Measurements from ENCODE around the gene GNPTG. TPM values are rescaled to one million over a fixed set of nuclear protein-coding genes. Genes with fewer than 3 reads are reported as not detected.

GNPTG gene
- total RNA-seq, 1 experiment from 2014 or later = 29.4 TPM

DNA sequence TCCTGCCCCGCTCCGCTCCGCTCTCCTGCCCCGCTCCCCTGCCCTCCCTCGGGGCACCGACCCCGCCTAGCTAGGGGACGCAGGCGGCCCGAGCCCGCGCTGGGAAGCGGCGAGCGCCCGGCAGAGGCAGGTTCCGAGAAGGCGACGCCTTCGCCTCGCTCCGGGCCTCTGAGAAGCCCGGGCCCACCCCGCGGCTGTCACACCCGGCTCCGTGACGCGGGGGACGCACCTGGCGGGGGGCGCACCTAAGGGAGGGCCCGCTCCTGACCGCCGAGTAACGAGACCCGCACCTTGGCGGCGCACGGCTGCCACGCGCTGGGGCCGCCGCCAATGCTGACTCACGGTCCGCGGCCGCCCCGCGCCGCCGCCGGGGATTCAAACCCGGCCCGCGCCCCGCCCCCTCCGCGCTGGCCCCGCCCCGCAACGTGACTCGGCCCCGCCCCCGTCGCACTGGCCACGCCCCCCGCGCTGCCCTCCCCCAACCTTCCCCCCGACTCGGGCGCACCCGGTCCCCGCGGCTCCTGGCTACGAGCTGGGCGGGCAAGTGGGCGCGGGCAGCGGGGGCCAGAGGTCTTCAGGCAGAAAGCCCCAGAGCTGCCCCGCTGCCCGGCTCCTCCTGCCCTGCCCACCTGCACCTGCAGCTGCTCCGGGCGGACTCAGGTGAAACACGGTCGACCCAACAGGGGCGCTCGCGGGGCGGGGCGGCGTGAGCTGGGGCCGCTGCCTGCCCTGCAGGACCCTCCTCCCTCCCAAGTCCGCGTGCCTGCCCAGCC lies 27.8 kb downstream of the GNPTG start:
- no peak overlapping the region for H4K8ac ChIP-seq (replicated peaks; ENCODE audit: insufficient read length, low read depth, low read length)
- no peak overlapping the region for H3K56ac ChIP-seq (ENCODE audit: insufficient read length, low read depth, low read length)
- TF ChIP-seq, protein P1, sequence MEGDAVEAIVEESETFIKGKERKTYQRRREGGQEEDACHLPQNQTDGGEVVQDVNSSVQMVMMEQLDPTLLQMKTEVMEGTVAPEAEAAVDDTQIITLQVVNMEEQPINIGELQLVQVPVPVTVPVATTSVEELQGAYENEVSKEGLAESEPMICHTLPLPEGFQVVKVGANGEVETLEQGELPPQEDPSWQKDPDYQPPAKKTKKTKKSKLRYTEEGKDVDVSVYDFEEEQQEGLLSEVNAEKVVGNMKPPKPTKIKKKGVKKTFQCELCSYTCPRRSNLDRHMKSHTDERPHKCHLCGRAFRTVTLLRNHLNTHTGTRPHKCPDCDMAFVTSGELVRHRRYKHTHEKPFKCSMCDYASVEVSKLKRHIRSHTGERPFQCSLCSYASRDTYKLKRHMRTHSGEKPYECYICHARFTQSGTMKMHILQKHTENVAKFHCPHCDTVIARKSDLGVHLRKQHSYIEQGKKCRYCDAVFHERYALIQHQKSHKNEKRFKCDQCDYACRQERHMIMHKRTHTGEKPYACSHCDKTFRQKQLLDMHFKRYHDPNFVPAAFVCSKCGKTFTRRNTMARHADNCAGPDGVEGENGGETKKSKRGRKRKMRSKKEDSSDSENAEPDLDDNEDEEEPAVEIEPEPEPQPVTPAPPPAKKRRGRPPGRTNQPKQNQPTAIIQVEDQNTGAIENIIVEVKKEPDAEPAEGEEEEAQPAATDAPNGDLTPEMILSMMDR (conservative IDR thresholded peaks at IDR 0.05) = peak; percentile 34; the same call in 2 of the 3 replicates
- peaks cover 20% of the 10 kb centered on the region for H3K23me2 ChIP-seq (ENCODE audit: insufficient read length, low read depth, low read length, poor library complexity, severe bottlenecking)
- peak overlapping the region; percentile 89 for H3K4me2 ChIP-seq (ENCODE audit: insufficient read depth, insufficient read length, low read length)
- peaks cover 3 to 13% (median 4%) of the 10 kb centered on the region in 3 experiments for H3K36me3 Mint-ChIP-seq (ENCODE audit: insufficient read depth in 1 of 3, low read depth in 3 of 3)
- peak overlapping the region; percentile 54 for H3K9ac ChIP-seq (ENCODE audit: extremely low read depth, insufficient read length, low read length)
- H3K4me1 ChIP-seq (ENCODE audit: insufficient read depth, low read length) = no peaks in the 10 kb centered on the region
- no peaks in the 10 kb centered on the region for H3K9me3 ChIP-seq (ENCODE audit: control insufficient read depth, low read depth, low read length)
- no peaks in the 10 kb centered on the region for H3K27me3 ChIP-seq (ENCODE audit: insufficient read depth, low read length)
- H3K4ac ChIP-seq (ENCODE audit: low read depth, low read length) = no peak overlapping the region
- H3K79me1 ChIP-seq (ENCODE audit: insufficient read depth, low read depth, low read length, poor library complexity, severe bottlenecking) = peaks cover 5% of the 10 kb centered on the region
- no peak overlapping the region for H3K27ac ChIP-seq (ENCODE audit: insufficient read length, low read depth, low read length)
- no CpG with 5 or more reads among the region's 95 CpGs for WGBS (ENCODE audit: extremely low coverage, insufficient read length, low lambda C conversion rate)
- no peak overlapping the region for H3T11ph ChIP-seq (ENCODE audit: low read length)
- H2AFZ ChIP-seq (ENCODE audit: low read length) = no peak overlapping the region
- no peaks in the 10 kb centered on the region for H4K20me1 ChIP-seq (ENCODE audit: control insufficient read depth, insufficient read depth, insufficient read length)
- no peak overlapping the region; the same call in 1 of the 2 replicates for H2BK15ac ChIP-seq (ENCODE audit: low read depth, low read length)
- no peak overlapping the region for H2BK12ac ChIP-seq (ENCODE audit: insufficient read length, low read depth, low read length)
- peak; percentile 81 for DNase-seq
- H3K27me3 Mint-ChIP-seq (ENCODE audit: low read depth) = no peaks in the 10 kb centered on the region; the same call in 1 of the 2 replicates
- no peak overlapping the region for H4K5ac ChIP-seq (ENCODE audit: insufficient read length, low read depth, low read length)
- H3K79me2 ChIP-seq (ENCODE audit: insufficient read depth, low read length) = peaks cover 3% of the 10 kb centered on the region; the same call in 1 of the 2 replicates
- no peak overlapping the region; a peak in 1 of 7 replicates for H3K27ac Mint-ChIP-seq
- peak overlapping the region; percentile 99 for H4K91ac ChIP-seq (ENCODE audit: insufficient read length, low read depth, low read length)
- no peaks in the 10 kb centered on the region; a peak in 1 of 5 replicates for H3K9me3 Mint-ChIP-seq
- H2BK120ac ChIP-seq (ENCODE audit: low read depth, low read length, poor library complexity, severe bottlenecking) = no peak overlapping the region
- no peak overlapping the region for H2BK5ac ChIP-seq (ENCODE audit: insufficient read length, low read length)
- H3K23ac ChIP-seq (ENCODE audit: insufficient read length, low read depth, low read length) = no peak overlapping the region
- H3K18ac ChIP-seq (ENCODE audit: insufficient read length, low read depth, low read length) = peak overlapping the region; percentile 83
- H3K4me1 Mint-ChIP-seq = peaks cover 18 to 19% of the 10 kb centered on the region in 2 experiments
- H2BK20ac ChIP-seq (ENCODE audit: low read depth, low read length, poor library complexity, severe bottlenecking) = no peak overlapping the region
- H3K4me3 Mint-ChIP-seq = peak overlapping the region; percentile 80 to 89
- H3K14ac ChIP-seq (ENCODE audit: insufficient read depth, low read length) = peak overlapping the region; percentile 76
- no peak overlapping the region for H2AK5ac ChIP-seq (ENCODE audit: insufficient read length, low read length)
